Activated CD4-positive, CD25-positive, alpha-beta regulatory T cell treated with anti-CD3 and anti-CD28 coated beads, Interleukin-2, amount 50 U/mL, for 72 hours (primary cell): ENCODE measurements around the gene NANP.

Experiments
- DNase-seq: peaks from one replicate; pipeline ENCODE4 v3.0.0; 2021

NANP gene

DNA sequence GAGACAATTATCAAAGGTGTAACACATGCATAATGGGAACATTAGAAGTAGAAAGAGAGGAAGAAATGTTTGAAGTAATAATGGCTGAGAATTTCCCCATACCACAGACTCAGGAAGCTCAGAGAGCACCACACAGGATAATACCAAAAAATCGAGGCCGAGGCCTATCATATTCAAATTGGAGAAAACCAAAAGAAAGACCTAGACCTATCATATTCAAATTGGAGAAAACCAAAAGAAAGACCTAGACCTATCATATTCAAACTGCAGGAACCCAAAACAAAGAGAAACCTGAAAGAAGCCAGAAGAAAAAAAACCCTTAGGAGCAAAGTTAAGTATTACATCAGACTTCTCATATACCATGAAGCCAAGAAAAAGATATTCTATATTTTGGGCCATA is 56.5 kb downstream of the NANP start:
- no peak for DNase-seq

DNA sequence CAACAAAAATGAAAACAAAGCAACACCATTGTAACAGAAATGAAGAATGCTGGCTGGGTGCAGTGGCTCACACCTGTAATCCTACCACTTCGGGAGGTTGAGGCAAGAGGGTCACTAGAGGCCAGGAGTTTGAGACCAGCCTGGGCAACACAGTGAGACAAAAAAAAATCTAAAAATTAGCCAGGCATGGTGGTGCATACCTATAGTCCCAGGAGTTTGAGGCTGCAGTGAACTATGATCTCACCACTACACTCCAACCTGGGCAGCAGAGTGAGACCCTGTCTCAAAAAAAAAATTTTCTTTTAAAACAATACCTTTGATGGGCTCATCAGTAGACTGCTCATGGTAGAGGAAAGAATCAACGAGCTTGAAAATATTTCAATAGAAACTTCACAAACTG is 57.0 kb downstream of the NANP start:
- no peak for DNase-seq

DNA sequence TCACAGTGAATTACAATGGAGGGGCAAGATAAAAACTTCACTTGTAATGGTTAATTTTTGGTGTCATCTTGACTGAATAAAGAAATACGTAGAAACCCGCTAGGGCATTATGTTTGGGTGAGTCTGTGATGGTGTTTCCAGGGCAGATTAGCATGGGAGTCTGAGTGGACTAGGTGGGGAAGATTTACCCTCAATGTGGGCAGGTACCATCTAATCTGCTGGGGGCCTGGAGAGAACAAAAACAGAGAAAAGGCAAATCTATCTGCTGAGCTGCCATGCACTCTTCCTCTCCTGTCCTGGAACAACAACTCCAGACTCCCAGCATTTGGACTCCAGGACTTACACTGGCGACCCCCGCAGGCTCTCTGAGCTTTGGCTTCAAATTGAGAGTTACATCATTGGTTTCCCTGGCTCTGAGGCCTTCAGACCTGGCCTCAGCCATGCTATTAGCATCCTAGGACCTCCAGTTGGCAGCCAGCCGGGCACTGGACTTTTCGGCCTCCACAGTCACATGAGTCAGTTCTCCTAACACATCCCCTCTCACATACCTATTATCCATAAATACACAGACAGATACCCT is 58.1 kb downstream of the NANP start:
- DNase-seq: no peak

DNA sequence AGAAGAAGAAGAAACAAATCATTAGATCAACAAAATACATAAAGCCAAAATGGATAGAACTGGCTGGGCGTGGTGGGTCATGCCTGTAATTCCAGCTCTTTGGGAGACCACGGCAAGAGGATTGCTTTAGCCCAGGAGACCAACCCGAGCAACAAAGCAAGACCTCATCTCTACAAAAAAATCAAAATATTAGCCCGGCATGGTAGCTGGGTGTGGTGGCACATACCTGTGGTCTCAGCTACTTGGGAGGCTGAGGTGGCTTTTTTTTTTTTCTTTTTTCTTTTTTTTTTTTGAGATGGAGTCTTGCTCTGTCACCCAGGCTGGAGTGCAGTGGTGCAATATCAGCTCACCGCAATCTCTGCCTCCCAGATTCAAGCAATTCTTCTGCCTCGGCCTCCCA is 59.9 kb downstream of the NANP start:
- no peak for DNase-seq

DNA sequence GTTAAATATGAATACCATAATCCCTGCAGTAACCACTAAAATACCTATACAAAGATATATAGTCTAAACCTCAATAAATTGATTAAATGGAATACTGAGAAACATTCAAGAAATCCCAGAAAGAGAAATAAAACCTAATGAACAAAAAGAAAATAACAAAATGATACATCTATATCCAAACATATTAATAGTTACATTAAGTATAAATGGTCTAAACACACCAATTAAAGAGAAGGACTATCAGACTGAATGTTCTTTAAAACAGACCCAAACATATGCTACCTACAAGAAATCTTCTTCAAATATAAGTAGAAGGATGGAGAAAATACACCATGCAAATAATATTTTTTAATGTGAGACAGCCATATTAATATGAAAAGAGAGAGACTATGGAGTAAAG is 60.5 kb downstream of the NANP start:
- DNase-seq: no peak
